ENCODE measurements around the gene MRPL3. TPM values are rescaled to one million over a fixed set of nuclear protein-coding genes. Genes with fewer than 3 reads are reported as not detected.

Gene MRPL3
- total and polyA plus RNA-seq, 10 of the 15 experiments (the other 5 are each of a cell fraction or from before 2014, with no cell fraction given), result 91.6 to 307 (median 198) TPM

DNA sequence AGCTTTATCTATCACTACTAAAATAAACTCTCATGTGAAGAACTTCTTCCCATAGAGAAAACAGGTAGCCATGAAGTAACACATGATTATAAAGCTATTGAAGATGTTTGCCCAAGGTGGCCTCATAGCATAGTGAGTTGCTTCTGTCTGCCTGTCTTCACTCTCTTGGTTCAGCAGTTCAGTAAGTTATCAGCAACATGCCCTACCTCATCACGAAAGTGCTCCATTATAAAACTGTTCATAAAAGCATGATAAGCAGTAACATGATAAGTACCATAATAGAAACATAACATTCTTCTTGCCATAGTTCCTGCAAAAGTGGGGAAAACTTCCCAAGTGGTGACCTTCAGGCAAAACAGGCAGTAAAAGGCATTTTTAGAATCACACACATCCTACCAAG, 45.6 kb downstream of the MRPL3 start:
- no peak for FAIRE-seq
- Histone ChIP-seq H2AFZ (ENCODE audit: control insufficient read depth, low read depth, low read length) (no peak overlapping the region), H3K36me3 (ENCODE audit: control insufficient read depth in 2 of 2, insufficient read depth in 2 of 2, low read length in 1 of 2) (peaks cover 2 to 6% of the 10 kb centered on the region in 2 experiments; a peak in 2 of 4 replicates), H4K20me1 (ENCODE audit: control insufficient read depth, insufficient read depth) (no peaks in the 10 kb centered on the region), H3K9ac (ENCODE audit: control insufficient read depth, insufficient read depth, low read length) (no peak overlapping the region), H3K27ac (ENCODE audit: control insufficient read depth, insufficient read depth) (no peak overlapping the region), H3K79me2 (ENCODE audit: control insufficient read depth, insufficient read depth, low read length) (no peaks in the 10 kb centered on the region), H3K4me3 (no peak overlapping the region), H3K4me1 (ENCODE audit: control insufficient read depth, insufficient read depth, low read length) (no peaks in the 10 kb centered on the region), H3K4me2 (ENCODE audit: control insufficient read depth, insufficient read depth) (no peak overlapping the region), H3K9me3 (replicated peaks; ENCODE audit: control insufficient read depth, insufficient read depth, low read length) (no peaks in the 10 kb centered on the region), H3K27me3 (replicated peaks in 1 of 2; ENCODE audit: control insufficient read depth in 2 of 2, insufficient read depth in 2 of 2, low read length in 1 of 2) (no peaks in the 10 kb centered on the region)
- POLR2A ChIA-PET, result no interaction called here
- CTCF ChIA-PET, result interaction anchor here (1.6 kb wide), 1 partner anchor 44 kb away, joined by 3 read pairs; no protein-coding TSS in a partner anchor
- ATAC-seq, result no peak
- SMC1A ChIA-PET (ENCODE audit: uncharacterized antibody, unreplicated experiment), result interaction anchor here (1.1 to 1.9 kb wide), 2 partner anchors 10 to 13 kb away, joined by 4 to 5 read pairs; no protein-coding TSS in a partner anchor
- no peak for DNase-seq (ENCODE audit: low read depth, low spot score)
- 91% methylated on average over 1 of the region's 1 CpG for whole genome bisulfite sequencing (ENCODE audit: insufficient coverage, insufficient replicate concordance, low lambda C conversion rate, missing lambda C conversion rate)
- BruUV-seq (replicated peaks), result no TSS peak
- intact Hi-C loops (cut with micrococcal nuclease; ENCODE audit: unreplicated experiment), result no loop called here
- TF ChIP-seq, protein P1, sequence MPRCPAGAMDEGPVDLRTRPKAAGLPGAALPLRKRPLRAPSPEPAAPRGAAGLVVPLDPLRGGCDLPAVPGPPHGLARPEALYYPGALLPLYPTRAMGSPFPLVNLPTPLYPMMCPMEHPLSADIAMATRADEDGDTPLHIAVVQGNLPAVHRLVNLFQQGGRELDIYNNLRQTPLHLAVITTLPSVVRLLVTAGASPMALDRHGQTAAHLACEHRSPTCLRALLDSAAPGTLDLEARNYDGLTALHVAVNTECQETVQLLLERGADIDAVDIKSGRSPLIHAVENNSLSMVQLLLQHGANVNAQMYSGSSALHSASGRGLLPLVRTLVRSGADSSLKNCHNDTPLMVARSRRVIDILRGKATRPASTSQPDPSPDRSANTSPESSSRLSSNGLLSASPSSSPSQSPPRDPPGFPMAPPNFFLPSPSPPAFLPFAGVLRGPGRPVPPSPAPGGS (IDR thresholded peaks at IDR 0.05; ENCODE audit: borderline replicate concordance, insufficient read depth, low read depth, low read length, poor library complexity, severe bottlenecking), result no peak
- no peak for TF ChIP-seq ATF7 (IDR thresholded peaks at IDR 0.05; ENCODE audit: low read depth)
- TF ChIP-seq PAX8 (IDR thresholded peaks at IDR 0.05), result no peak
- TF ChIP-seq, protein P2, sequence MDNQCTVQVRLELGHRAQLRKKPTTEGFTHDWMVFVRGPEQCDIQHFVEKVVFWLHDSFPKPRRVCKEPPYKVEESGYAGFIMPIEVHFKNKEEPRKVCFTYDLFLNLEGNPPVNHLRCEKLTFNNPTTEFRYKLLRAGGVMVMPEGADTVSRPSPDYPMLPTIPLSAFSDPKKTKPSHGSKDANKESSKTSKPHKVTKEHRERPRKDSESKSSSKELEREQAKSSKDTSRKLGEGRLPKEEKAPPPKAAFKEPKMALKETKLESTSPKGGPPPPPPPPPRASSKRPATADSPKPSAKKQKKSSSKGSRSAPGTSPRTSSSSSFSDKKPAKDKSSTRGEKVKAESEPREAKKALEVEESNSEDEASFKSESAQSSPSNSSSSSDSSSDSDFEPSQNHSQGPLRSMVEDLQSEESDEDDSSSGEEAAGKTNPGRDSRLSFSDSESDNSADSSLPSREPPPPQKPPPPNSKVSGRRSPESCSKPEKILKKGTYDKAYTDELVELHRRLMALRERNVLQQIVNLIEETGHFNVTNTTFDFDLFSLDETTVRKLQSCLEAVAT (IDR thresholded peaks at IDR 0.05), result no peak
- TF ChIP-seq, protein P3, sequence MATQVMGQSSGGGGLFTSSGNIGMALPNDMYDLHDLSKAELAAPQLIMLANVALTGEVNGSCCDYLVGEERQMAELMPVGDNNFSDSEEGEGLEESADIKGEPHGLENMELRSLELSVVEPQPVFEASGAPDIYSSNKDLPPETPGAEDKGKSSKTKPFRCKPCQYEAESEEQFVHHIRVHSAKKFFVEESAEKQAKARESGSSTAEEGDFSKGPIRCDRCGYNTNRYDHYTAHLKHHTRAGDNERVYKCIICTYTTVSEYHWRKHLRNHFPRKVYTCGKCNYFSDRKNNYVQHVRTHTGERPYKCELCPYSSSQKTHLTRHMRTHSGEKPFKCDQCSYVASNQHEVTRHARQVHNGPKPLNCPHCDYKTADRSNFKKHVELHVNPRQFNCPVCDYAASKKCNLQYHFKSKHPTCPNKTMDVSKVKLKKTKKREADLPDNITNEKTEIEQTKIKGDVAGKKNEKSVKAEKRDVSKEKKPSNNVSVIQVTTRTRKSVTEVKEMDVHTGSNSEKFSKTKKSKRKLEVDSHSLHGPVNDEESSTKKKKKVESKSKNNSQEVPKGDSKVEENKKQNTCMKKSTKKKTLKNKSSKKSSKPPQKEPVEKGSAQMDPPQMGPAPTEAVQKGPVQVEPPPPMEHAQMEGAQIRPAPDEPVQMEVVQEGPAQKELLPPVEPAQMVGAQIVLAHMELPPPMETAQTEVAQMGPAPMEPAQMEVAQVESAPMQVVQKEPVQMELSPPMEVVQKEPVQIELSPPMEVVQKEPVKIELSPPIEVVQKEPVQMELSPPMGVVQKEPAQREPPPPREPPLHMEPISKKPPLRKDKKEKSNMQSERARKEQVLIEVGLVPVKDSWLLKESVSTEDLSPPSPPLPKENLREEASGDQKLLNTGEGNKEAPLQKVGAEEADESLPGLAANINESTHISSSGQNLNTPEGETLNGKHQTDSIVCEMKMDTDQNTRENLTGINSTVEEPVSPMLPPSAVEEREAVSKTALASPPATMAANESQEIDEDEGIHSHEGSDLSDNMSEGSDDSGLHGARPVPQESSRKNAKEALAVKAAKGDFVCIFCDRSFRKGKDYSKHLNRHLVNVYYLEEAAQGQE (IDR thresholded peaks at IDR 0.05; ENCODE audit: low read depth, low read length), result no peak
- no peak for TF ChIP-seq YBX1 (IDR thresholded peaks at IDR 0.05)
- RAD21 ChIA-PET (ENCODE audit: unreplicated experiment), result no interaction called here
- in situ Hi-C loops (cut with MboI), result no loop called here

All from GM12878 (cell line).